NCI-H2029 treated with DMSO at 0.1 percent for 48 hours (cell line): Measurements from ENCODE around the gene CD300LB.
"Not testable (repeated sequence)": the region's sequence is repeated elsewhere in the genome, so short reads cannot be mapped to it uniquely, and the experiment has no call there.

Experiments
- DNase-seq: peaks from one replicate; lab custom pipeline; 2025; lab: John Stamatoyannopoulos, UW

Gene CD300LB

DNA sequence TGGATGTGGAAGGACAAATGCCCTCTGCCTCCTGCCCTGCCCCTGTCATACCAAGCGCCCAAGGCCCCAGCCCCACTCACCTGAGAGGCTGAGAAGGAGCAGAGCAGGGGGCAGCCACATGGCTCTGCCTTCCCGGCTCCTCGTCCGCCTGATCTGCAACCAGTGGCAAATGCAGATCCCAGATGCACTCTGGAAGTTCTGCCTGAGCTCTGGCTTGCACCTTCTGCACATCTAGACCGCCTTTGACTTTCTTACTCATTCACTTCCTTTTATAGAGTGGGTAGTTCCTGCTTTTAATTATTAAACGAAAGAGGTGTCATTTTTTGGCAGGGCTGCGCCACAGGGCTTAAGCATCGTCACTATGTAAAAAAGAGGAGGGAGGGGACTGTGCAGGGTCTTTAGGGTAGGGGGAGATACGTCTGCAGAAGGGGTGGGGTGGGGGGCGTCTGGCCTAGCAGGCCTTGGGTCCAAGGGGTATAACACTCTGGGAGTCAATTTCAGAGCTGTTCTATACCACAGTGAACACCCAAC lies at the start of gene CD300LB:
TSS of gene CD300LB (minus strand) at position 245 of the 531 bp plus-strand sequence. CDS start at position 120, 125 bp downstream.
- no peak for DNase-seq

- DNase-seq = no peak
These were observed 48.6 kb upstream of the CD300LB start for GRCh38 chr17:74579900-74580299.

DNA sequence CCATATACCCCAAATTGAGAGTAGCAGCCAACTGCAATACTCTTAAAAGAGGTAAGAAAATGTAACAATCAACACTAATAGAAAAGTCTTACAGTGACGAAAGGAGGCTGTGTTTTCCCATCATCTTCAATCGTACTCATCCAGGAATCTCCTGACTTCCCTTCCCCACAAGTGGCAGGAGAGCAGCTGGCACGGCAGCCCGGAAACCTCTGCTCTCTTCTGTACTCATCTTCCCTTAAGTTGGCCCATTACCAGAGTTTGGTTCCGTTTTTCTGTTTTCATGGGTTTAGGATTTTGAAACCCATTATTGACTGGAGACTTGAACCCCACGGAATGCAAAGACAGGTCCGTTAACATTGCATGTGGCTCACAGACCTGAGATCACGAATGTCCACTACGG lies 47.7 kb upstream of the CD300LB start:
- DNase-seq = no peak

- no peak for DNase-seq
These were observed 43.3 kb upstream of the CD300LB start for GRCh38 chr17:74574489-74575142.

DNA sequence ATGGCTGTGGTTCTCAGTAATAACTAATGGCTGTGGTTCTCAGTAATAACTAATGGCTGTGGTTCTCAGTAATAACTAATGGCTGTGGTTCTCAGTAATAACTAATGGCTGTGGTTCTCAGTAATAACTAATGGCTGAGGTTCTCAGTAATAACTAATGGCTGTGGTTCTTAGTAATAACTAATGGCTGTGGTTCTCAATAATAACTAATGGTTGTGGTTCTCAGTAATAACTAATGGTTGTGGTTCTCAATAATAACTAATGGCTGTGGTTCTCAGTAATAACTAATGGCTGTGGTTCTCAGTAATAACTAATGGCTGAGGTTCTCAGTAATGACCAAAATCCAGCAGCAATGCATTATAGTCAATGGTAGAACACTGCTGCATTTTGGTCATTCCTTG lies 42.4 kb upstream of the CD300LB start:
- DNase-seq = not testable (repeated sequence)

GRCh38 chr17:74573169-74573568 lies 41.9 kb upstream of the CD300LB start:
- no peak for DNase-seq

DNA sequence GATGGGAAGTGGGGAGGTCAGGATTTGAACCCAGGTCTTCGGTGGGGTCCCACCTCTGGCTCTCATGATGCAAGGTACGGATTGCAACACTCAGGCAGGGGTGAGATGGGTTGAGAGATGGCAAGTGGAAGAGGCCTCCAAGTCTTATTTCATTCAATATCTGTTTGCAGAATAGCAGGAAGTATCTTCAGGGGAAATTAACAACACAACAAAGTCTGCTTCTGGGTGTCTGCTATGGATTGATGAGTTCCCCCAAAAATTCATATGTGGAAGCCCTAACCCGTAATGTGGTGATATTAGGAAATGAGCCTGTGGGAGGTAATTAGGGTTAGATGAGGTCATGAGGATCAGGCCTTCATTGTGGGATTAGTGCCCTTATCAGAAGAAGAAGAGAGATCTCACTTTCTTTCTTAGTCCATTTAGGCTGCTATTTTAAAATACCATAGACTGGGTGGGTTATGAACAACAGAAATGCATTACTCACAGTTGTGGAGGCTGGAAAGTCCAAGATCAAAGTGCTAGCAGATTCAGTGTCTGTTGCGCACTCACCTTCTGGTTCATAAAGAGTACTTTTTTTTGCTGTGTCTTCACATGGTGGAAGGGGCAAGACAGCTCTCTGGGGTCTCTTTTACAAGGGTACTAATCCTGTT lies 40.5 kb upstream of the CD300LB start:
- no peak for DNase-seq

DNA sequence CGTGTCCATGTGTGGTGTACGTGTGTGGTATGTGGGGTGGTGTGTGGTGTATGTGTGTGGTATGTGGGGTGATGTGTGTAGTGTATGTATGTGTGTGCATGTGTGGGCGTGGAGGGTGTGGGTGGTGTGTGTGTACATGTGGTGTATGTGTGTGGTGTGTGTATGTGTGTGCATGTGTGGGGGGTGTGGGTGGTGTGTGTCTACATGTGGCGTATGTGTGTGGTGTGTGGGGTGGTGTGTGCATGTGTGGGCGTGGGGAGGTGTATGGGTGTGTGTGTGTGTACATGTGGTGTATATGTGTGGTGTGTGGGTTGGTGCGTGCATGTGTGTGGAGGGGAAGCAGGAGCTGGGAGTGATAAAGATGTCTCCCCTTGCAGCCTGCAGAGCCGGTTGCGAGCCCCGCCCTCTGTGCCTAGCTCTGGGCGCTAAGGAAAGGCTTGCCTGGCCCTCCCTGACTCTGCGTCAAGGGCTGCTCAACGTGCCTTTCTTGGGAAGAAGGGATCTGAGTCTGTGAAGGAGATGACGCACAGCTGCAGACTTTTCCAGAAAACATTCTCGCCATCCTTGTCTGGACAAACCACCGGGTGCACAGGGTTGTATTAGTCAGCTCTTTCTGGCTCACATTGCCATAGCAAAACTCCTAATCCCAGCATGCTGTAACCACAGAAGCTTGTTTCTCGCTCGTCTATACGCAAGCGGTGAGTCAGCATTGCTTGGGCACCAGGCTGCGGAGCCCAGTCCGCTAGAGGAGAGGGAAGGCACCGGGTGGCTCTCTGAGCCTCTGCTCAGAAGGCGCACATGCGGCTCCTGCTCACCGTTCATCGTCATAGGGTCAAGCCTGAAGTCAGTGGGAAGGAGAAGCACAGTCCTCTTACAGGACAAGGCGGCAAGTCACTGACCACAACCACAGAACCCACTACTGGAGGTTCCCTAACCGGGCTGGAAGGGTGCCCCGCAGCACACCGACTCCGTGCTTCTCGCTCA lies 38.0 kb upstream of the CD300LB start:
- no peak for DNase-seq

- DNase-seq = no peak
These were observed 37.0 kb upstream of the CD300LB start for GRCh38 chr17:74568106-74568873.

GRCh38 chr17:74567397-74567796 lies 36.1 kb upstream of the CD300LB start, which contains the start of gene CD300H:
Gene CD300H (minus strand): TSS chr17:74567509.
- DNase-seq = no peak

GRCh38 chr17:74566132-74566753 lies 35.0 kb upstream of the CD300LB start:
- DNase-seq = no peak

GRCh38 chr17:74565126-74565525 lies 33.9 kb upstream of the CD300LB start:
- peak; percentile 2 for DNase-seq

- DNase-seq = no peak
These were observed 32.1 kb upstream of the CD300LB start for GRCh38 chr17:74563358-74563757.

DNA sequence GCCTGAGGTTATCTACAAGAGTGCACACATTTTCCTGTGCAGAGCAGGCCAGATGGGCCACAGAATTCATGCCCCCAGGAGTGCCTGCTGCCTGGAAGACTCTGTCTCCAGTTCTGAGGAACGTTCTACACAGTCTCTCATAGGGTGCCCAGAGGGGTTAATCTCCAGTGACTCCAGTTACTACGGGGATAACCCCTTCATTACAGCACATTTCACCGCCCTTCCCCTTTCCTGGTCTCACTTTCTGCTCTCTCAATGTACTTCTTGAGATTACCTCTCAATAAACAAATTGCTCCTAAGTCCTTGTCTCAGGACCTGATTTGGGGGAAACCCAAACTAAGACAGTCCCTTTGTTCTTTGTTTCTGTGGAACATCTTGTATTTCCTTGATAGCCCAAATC lies 30.3 kb upstream of the CD300LB start:
- DNase-seq = no peak

- DNase-seq = no peak
These were observed 27.7 kb upstream of the CD300LB start for GRCh38 chr17:74558882-74559519.

DNA sequence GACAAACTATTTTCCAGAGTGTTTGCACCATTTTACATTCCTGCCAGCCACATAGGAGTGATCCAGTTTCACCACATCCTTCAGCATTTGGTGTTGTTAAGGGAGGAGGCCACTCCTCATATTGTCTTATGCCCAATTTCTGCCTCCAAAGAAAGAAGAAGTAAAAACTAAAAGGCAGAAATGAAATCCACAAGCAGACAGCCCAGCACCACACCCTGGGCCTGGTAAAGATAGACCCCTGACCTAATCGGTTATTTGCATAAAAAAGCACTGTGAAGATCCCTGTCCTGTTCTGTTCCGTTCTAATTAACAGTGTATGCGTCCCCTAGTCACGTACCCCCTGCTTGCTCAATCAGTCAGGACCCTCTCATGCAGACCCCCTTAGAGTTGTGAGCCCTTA lies 27.1 kb upstream of the CD300LB start:
- not testable (repeated sequence) for DNase-seq

GRCh38 chr17:74555427-74555940 lies 24.2 kb upstream of the CD300LB start:
- no peak for DNase-seq

- DNase-seq = no peak
These were observed 23.6 kb upstream of the CD300LB start for GRCh38 chr17:74554909-74555308.

GRCh38 chr17:74552037-74552436 lies 20.8 kb upstream of the CD300LB start:
- DNase-seq = no peak

GRCh38 chr17:74550602-74551001 lies 19.3 kb upstream of the CD300LB start:
- DNase-seq = no peak
